Measurements from ENCODE around the gene RGS10.

RGS10 gene

GRCh38 chr10:119502209-119502608, 40.3 kb downstream of the RGS10 start:
- H3K27ac ChIP-seq (ENCODE audit: poor library complexity, severe bottlenecking) = no peak overlapping the region
- H3K4me3 ChIP-seq (ENCODE audit: severe bottlenecking) = no peak overlapping the region
- TF ChIP-seq, protein P1, sequence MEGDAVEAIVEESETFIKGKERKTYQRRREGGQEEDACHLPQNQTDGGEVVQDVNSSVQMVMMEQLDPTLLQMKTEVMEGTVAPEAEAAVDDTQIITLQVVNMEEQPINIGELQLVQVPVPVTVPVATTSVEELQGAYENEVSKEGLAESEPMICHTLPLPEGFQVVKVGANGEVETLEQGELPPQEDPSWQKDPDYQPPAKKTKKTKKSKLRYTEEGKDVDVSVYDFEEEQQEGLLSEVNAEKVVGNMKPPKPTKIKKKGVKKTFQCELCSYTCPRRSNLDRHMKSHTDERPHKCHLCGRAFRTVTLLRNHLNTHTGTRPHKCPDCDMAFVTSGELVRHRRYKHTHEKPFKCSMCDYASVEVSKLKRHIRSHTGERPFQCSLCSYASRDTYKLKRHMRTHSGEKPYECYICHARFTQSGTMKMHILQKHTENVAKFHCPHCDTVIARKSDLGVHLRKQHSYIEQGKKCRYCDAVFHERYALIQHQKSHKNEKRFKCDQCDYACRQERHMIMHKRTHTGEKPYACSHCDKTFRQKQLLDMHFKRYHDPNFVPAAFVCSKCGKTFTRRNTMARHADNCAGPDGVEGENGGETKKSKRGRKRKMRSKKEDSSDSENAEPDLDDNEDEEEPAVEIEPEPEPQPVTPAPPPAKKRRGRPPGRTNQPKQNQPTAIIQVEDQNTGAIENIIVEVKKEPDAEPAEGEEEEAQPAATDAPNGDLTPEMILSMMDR (IDR thresholded peaks at IDR 0.05; ENCODE audit: poor library complexity, severe bottlenecking) = no peak
- H3K36me3 ChIP-seq (ENCODE audit: low read depth) = 0 out of 2 replicates have a peak, but pooled peaks cover 6% of the 10 kb centered on the region
- no peaks in the 10 kb centered on the region for H3K27me3 ChIP-seq (ENCODE audit: insufficient read depth, poor library complexity, severe bottlenecking)
- DNase-seq (ENCODE audit: low spot score) (no peak), ATAC-seq (ENCODE audit: low read depth) (peak; percentile 38; the same call in 2 of the 3 replicates)
- H3K4me1 ChIP-seq (ENCODE audit: insufficient read depth, poor library complexity, severe bottlenecking) = no peaks in the 10 kb centered on the region
- no peaks in the 10 kb centered on the region for H3K9me3 ChIP-seq (ENCODE audit: severe bottlenecking)

GRCh38 chr10:119501690-119502089, 40.8 kb downstream of the RGS10 start:
- Histone ChIP-seq H3K27me3 (ENCODE audit: insufficient read depth, poor library complexity, severe bottlenecking) (no peaks in the 10 kb centered on the region), H3K4me3 (ENCODE audit: severe bottlenecking) (no peak overlapping the region), H3K4me1 (ENCODE audit: insufficient read depth, poor library complexity, severe bottlenecking) (no peaks in the 10 kb centered on the region), H3K9me3 (ENCODE audit: severe bottlenecking) (no peaks in the 10 kb centered on the region), H3K36me3 (ENCODE audit: low read depth) (0 out of 2 replicates have a peak, but pooled peaks cover 6% of the 10 kb centered on the region), H3K27ac (ENCODE audit: poor library complexity, severe bottlenecking) (no peak overlapping the region)
- ATAC-seq (ENCODE audit: low read depth) (no peak), DNase-seq (ENCODE audit: low spot score) (no peak)
- TF ChIP-seq, protein P1 (IDR thresholded peaks at IDR 0.05; ENCODE audit: poor library complexity, severe bottlenecking) = no peak

- H3K27ac ChIP-seq (ENCODE audit: poor library complexity, severe bottlenecking) = no peak overlapping the region
- 0 out of 2 replicates have a peak, but pooled peaks cover 6% of the 10 kb centered on the region for H3K36me3 ChIP-seq (ENCODE audit: low read depth)
- H3K4me1 ChIP-seq (ENCODE audit: insufficient read depth, poor library complexity, severe bottlenecking) = no peaks in the 10 kb centered on the region
- no peaks in the 10 kb centered on the region for H3K27me3 ChIP-seq (ENCODE audit: insufficient read depth, poor library complexity, severe bottlenecking)
- DNase-seq (ENCODE audit: low spot score) (no peak), ATAC-seq (ENCODE audit: low read depth) (no peak)
- no peaks in the 10 kb centered on the region for H3K9me3 ChIP-seq (ENCODE audit: severe bottlenecking)
- TF ChIP-seq, protein P1 (IDR thresholded peaks at IDR 0.05; ENCODE audit: poor library complexity, severe bottlenecking) = no peak
- no peak overlapping the region for H3K4me3 ChIP-seq (ENCODE audit: severe bottlenecking)
Observed at GRCh38 chr10:119500821-119501220, 41.7 kb downstream of the RGS10 start.

- DNase-seq (ENCODE audit: low spot score) (no peak), ATAC-seq (ENCODE audit: low read depth) (no peak)
- H3K36me3 ChIP-seq (ENCODE audit: low read depth) = 0 out of 2 replicates have a peak, but pooled peaks cover 6% of the 10 kb centered on the region
- no peaks in the 10 kb centered on the region for H3K4me1 ChIP-seq (ENCODE audit: insufficient read depth, poor library complexity, severe bottlenecking)
- no peak overlapping the region for H3K27ac ChIP-seq (ENCODE audit: poor library complexity, severe bottlenecking)
- no peaks in the 10 kb centered on the region for H3K9me3 ChIP-seq (ENCODE audit: severe bottlenecking)
- no peak overlapping the region for H3K4me3 ChIP-seq (ENCODE audit: severe bottlenecking)
- TF ChIP-seq, protein P1 (IDR thresholded peaks at IDR 0.05; ENCODE audit: poor library complexity, severe bottlenecking) = no peak
- no peaks in the 10 kb centered on the region for H3K27me3 ChIP-seq (ENCODE audit: insufficient read depth, poor library complexity, severe bottlenecking)
Observed at GRCh38 chr10:119500123-119500795, 42.3 kb downstream of the RGS10 start.

GRCh38 chr10:119499677-119500002, 42.9 kb downstream of the RGS10 start:
- ATAC-seq (ENCODE audit: low read depth) (no peak), DNase-seq (ENCODE audit: low spot score) (no peak)
- H3K36me3 ChIP-seq (ENCODE audit: low read depth) = 0 out of 2 replicates have a peak, but pooled peaks cover 6% of the 10 kb centered on the region
- H3K9me3 ChIP-seq (ENCODE audit: severe bottlenecking) = no peaks in the 10 kb centered on the region
- no peak overlapping the region for H3K4me3 ChIP-seq (ENCODE audit: severe bottlenecking)
- no peaks in the 10 kb centered on the region for H3K4me1 ChIP-seq (ENCODE audit: insufficient read depth, poor library complexity, severe bottlenecking)
- no peak overlapping the region for H3K27ac ChIP-seq (ENCODE audit: poor library complexity, severe bottlenecking)
- H3K27me3 ChIP-seq (ENCODE audit: insufficient read depth, poor library complexity, severe bottlenecking) = no peaks in the 10 kb centered on the region
- TF ChIP-seq, protein P1 (IDR thresholded peaks at IDR 0.05; ENCODE audit: poor library complexity, severe bottlenecking) = no peak

Data from RWPE2 (cell line).